GM18498 (cell line): ENCODE results near the gene C3orf49.
A peak's percentile ranks its signal among the peaks of the same experiment; 100 is the strongest.

ENCODE experiments used
- ATAC-seq: cut with Tn5 transposase; IDR thresholded peaks from one replicate; pipeline ENCODE4 v1.9.1; 2021; ENCODE audit warnings: mild to moderate bottlenecking, moderate library complexity; ENCODE audit not compliant: unreplicated experiment

C3orf49 gene

GRCh38 chr3:63819151-63819398, at the start of gene C3orf49:
TSS of gene C3orf49 (plus strand) at chr3:63819299. CDS start at chr3:63819472, 173 bp downstream.
- ATAC-seq, result no peak

- no peak for ATAC-seq
These were observed 44.3 kb upstream of the C3orf49 start for GRCh38 chr3:63774781-63775180.

GRCh38 chr3:63779227-63779626, 39.9 kb upstream of the C3orf49 start:
- ATAC-seq, result no peak

GRCh38 chr3:63791974-63792373, 27.1 kb upstream of the C3orf49 start:
- no peak for ATAC-seq

- no peak for ATAC-seq
These were observed 23.7 kb upstream of the C3orf49 start for GRCh38 chr3:63795438-63795837.

GRCh38 chr3:63798544-63798943, 20.6 kb upstream of the C3orf49 start:
- ATAC-seq, result no peak

- ATAC-seq, result no peak
These were observed 20.1 kb upstream of the C3orf49 start for GRCh38 chr3:63798949-63799348.

- no peak for ATAC-seq
These were observed 19.0 kb upstream of the C3orf49 start for GRCh38 chr3:63800097-63800496.

- ATAC-seq, result no peak
These were observed 15.2 kb upstream of the C3orf49 start for GRCh38 chr3:63803911-63804310.

- no peak for ATAC-seq
These were observed 11.0 kb upstream of the C3orf49 start for GRCh38 chr3:63807961-63808565.

GRCh38 chr3:63808633-63809032, 10.5 kb upstream of the C3orf49 start:
- ATAC-seq, result no peak

- ATAC-seq, result no peak
These were observed 9.5 kb upstream of the C3orf49 start for GRCh38 chr3:63809607-63810006.

- no peak for ATAC-seq
These were observed 4.9 kb upstream of the C3orf49 start for GRCh38 chr3:63814237-63814636.

GRCh38 chr3:63817225-63817624, 1.9 kb upstream of the C3orf49 start:
- no peak for ATAC-seq

GRCh38 chr3:63818282-63819150, 583 bp upstream of the C3orf49 start:
- peak; percentile 74 for ATAC-seq

GRCh38 chr3:63824309-63824708, 5.2 kb downstream of the C3orf49 start:
- ATAC-seq, result no peak

GRCh38 chr3:63830526-63830925, 11.4 kb downstream of the C3orf49 start:
- no peak for ATAC-seq

- ATAC-seq, result no peak
These were observed 13.3 kb downstream of the C3orf49 start for GRCh38 chr3:63832395-63832794.

- ATAC-seq, result no peak
These were observed 22.6 kb downstream of the C3orf49 start for GRCh38 chr3:63841704-63842103.

GRCh38 chr3:63842127-63842526, 23.0 kb downstream of the C3orf49 start:
- ATAC-seq, result no peak

GRCh38 chr3:63845215-63845614, 26.1 kb downstream of the C3orf49 start:
- no peak for ATAC-seq

- ATAC-seq, result no peak
These were observed 28.8 kb downstream of the C3orf49 start for GRCh38 chr3:63847718-63848450.
